Measurements from ENCODE around the gene PLCG1.

- TF ChIP-seq POLR2A (IDR thresholded peaks at IDR 0.05), result no peak
- no peak for TF ChIP-seq POLR2AphosphoS5 (IDR thresholded peaks at IDR 0.05)
- TF ChIP-seq CTCF (IDR thresholded peaks at IDR 0.05), result no peak
Measured at GRCh38 chr20:41142919-41143318, 5.6 kb downstream of the PLCG1 start.

Data from transverse colon (tissue), 4 donors.